ENCODE data around the gene MICAL1.
"Not testable (repeated sequence)": the region's sequence is repeated elsewhere in the genome, so short reads cannot be mapped to it uniquely, and the experiment has no call there.

GRCh38 chr6:109461205-109461604, 5.6 kb upstream of the MICAL1 start:
- not testable (repeated sequence) for TF ChIP-seq CTCF (IDR thresholded peaks at IDR 0.05); EZH2 (IDR thresholded peaks at IDR 0.05; ENCODE audit: borderline replicate concordance, insufficient read depth, low read depth, low read length, poor library complexity, severe bottlenecking)

All from B cell (primary cell).